Keratinocyte (primary cell): ENCODE data around the gene MANSC4.

Experiments
- EZH2 ChIP-seq: IDR thresholded peaks from one replicate; pipeline ENCODE4 v1.6.1; 2012; ENCODE audit warnings: inconsistent platforms, mild to moderate bottlenecking, low read length, moderate library complexity
- TF ChIP-seq, protein P1 (sequence below), 3 experiments: IDR thresholded peaks in 1 of 3; conservative IDR thresholded peaks in 1 of 3; optimal IDR thresholded peaks in 1 of 3; 2 replicates in 2 of 3; 3 replicates in 1 of 3; pipeline versions ENCODE3 to v1.5.1; 2011; ENCODE audit warnings: low read length in 3 of 3, mild to moderate bottlenecking in 3 of 3, moderate library complexity in 2 of 3, control low read depth in 1 of 3, inconsistent platforms in 1 of 3; ENCODE audit not compliant: insufficient read depth in 2 of 3; ENCODE audit errors: extremely low read depth in 1 of 3

DNA sequence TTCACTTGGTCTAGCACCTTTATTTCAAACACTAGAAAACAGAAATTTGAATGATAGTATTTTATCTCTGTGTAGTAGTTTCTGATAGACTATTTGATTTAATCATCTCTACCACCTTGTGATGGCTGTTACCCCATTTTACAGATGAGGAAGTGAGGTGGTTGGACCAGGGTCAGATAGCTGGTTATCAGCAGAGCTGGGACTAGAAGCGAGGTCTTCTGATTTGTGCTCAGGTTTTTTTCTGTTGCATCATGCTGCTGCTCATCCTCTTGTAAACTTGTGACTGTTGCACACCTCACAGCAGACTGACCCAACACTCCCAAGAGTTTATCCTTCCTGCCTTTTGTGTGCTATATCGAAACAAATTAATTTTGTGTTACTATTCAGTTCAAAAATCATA lies 10.1 kb upstream of the MANSC4 start:
- no peak for TF ChIP-seq EZH2
- TF ChIP-seq, protein P1, sequence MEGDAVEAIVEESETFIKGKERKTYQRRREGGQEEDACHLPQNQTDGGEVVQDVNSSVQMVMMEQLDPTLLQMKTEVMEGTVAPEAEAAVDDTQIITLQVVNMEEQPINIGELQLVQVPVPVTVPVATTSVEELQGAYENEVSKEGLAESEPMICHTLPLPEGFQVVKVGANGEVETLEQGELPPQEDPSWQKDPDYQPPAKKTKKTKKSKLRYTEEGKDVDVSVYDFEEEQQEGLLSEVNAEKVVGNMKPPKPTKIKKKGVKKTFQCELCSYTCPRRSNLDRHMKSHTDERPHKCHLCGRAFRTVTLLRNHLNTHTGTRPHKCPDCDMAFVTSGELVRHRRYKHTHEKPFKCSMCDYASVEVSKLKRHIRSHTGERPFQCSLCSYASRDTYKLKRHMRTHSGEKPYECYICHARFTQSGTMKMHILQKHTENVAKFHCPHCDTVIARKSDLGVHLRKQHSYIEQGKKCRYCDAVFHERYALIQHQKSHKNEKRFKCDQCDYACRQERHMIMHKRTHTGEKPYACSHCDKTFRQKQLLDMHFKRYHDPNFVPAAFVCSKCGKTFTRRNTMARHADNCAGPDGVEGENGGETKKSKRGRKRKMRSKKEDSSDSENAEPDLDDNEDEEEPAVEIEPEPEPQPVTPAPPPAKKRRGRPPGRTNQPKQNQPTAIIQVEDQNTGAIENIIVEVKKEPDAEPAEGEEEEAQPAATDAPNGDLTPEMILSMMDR (optimal IDR thresholded peaks at IDR 0.05 in 1 of 3, IDR thresholded peaks at IDR 0.05 in 1 of 3, conservative IDR thresholded peaks at IDR 0.05 in 1 of 3; ENCODE audit: extremely low read depth in 1 of 3, insufficient read depth in 2 of 3, low read length in 3 of 3): no peak
